Measurements from ENCODE around the gene GRIN2B. TPM values are rescaled to one million over a fixed set of nuclear protein-coding genes. Genes with fewer than 3 reads are reported as not detected.

The GRIN2B gene
- total and polyA plus RNA-seq, 2 donors (not counting 3 experiments of a cell fraction or from before 2014, with no cell fraction given), result not detected

DNA sequence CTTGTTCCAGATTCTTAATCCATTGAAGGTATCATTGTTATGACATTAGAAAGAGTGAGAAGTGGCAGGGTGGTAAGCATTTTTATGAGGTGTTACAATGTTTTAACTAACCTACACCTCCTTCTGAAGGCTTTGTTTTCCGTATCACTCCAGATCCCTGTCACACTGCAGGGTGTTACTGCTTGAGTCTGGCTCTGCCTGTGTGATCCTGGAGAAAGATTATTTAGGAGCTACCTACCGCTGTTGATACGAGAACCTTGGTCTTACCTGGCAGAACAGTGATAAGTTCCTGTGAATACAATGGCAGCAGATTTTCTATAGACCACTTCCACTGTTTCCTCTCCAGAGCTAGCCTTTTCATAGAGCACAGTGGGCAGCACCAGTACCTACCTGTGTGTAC, 36.2 kb downstream of the GRIN2B start:
- no peak overlapping the region for H2AFZ ChIP-seq (ENCODE audit: low read depth, low read length)
- intact Hi-C loops (cut with micrococcal nuclease), result no loop called here
- ChIA-PET POLR2A (no interaction called here), CTCF (no interaction called here)
- DNase-seq (ENCODE audit: low read depth, low spot score), result no peak
- no peaks in the 10 kb centered on the region for H3K4me1 ChIP-seq (ENCODE audit: control insufficient read depth, extremely low read depth, insufficient read depth, low read length)
- no peaks in the 10 kb centered on the region for H3K9me3 ChIP-seq (replicated peaks; ENCODE audit: control insufficient read depth, insufficient read depth, low read length)
- H4K20me1 ChIP-seq (replicated peaks; ENCODE audit: control insufficient read depth, extremely low read depth, insufficient read depth, low read length), result no peaks in the 10 kb centered on the region
- H3K79me2 ChIP-seq (ENCODE audit: control insufficient read depth, insufficient read depth, low read length), result no peaks in the 10 kb centered on the region
- H3K4me3 ChIP-seq (replicated peaks in 1 of 3; ENCODE audit: insufficient read depth in 1 of 3, low read depth in 1 of 3, low read length in 3 of 3), result no peak overlapping the region
- H3K27ac ChIP-seq (ENCODE audit: insufficient read depth, low read depth, low read length), result no peak overlapping the region
- H3K9ac ChIP-seq (replicated peaks; ENCODE audit: extremely low read depth, insufficient read depth, low read length), result no peak overlapping the region
- no peak overlapping the region for H3K4me2 ChIP-seq (ENCODE audit: insufficient read depth, low read length)
- no TSS peak for BruUV-seq (replicated peaks)
- dilution Hi-C loops (cut with MboI; ENCODE audit: extremely low pct_ligation_motif_present, low sequenced_read_pairs), result no loop called here
- FAIRE-seq, result no peak
- TF ChIP-seq POLR2AphosphoS5 (IDR thresholded peaks at IDR 0.05; ENCODE audit: insufficient read depth, low read depth, low read length), result no peak
- TF ChIP-seq GATA2 (IDR thresholded peaks at IDR 0.05; ENCODE audit: insufficient read depth, insufficient read length, low read depth, low read length), result no peak
- TF ChIP-seq EZH2 (IDR thresholded peaks at IDR 0.05; ENCODE audit: borderline replicate concordance, low read depth, low read length, severe bottlenecking), result no peak
- TF ChIP-seq, protein P1, sequence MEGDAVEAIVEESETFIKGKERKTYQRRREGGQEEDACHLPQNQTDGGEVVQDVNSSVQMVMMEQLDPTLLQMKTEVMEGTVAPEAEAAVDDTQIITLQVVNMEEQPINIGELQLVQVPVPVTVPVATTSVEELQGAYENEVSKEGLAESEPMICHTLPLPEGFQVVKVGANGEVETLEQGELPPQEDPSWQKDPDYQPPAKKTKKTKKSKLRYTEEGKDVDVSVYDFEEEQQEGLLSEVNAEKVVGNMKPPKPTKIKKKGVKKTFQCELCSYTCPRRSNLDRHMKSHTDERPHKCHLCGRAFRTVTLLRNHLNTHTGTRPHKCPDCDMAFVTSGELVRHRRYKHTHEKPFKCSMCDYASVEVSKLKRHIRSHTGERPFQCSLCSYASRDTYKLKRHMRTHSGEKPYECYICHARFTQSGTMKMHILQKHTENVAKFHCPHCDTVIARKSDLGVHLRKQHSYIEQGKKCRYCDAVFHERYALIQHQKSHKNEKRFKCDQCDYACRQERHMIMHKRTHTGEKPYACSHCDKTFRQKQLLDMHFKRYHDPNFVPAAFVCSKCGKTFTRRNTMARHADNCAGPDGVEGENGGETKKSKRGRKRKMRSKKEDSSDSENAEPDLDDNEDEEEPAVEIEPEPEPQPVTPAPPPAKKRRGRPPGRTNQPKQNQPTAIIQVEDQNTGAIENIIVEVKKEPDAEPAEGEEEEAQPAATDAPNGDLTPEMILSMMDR (IDR thresholded peaks at IDR 0.05; ENCODE audit: extremely low read depth in 1 of 2, insufficient read depth in 1 of 2, low read depth in 1 of 2, low read length in 2 of 2), result no peak
- TF ChIP-seq JUN (IDR thresholded peaks at IDR 0.05; ENCODE audit: borderline replicate concordance, insufficient read depth, insufficient read length, low read depth), result no peak
- TF ChIP-seq POLR2A (IDR thresholded peaks at IDR 0.05; ENCODE audit: low read depth, low read length), result no peak
- no peak for TF ChIP-seq MYC (IDR thresholded peaks at IDR 0.05; ENCODE audit: low read depth, low read length)
- TF ChIP-seq, protein P2, sequence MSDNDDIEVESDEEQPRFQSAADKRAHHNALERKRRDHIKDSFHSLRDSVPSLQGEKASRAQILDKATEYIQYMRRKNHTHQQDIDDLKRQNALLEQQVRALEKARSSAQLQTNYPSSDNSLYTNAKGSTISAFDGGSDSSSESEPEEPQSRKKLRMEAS (IDR thresholded peaks at IDR 0.05; ENCODE audit: insufficient read depth, insufficient read length), result no peak
- no peak for TF ChIP-seq FOS (IDR thresholded peaks at IDR 0.05; ENCODE audit: borderline replicate concordance, insufficient read depth, low read length)
- no peaks in the 10 kb centered on the region for H3K27me3 ChIP-seq (ENCODE audit: control insufficient read depth in 2 of 2, insufficient read depth in 2 of 2, low read length in 2 of 2)
- H3K9me1 ChIP-seq (replicated peaks; ENCODE audit: control insufficient read depth, extremely low read depth, insufficient read depth, low read length), result no peaks in the 10 kb centered on the region
- H3K36me3 ChIP-seq (ENCODE audit: control insufficient read depth in 2 of 2, extremely low read depth in 1 of 2, insufficient read depth in 2 of 2, low read length in 2 of 2), result no peaks in the 10 kb centered on the region
